HL-60/S4 treated with retinoic acid at 250 ng/mL for 4 days and 3 days (cell line): Measurements from ENCODE around the gene FLVCR2.

Experiments
- in situ Hi-C: fragments of 300-500 bp; cut with MboI; formaldehyde crosslinking; loops from 2 replicates; pipeline ENCODE4 v1.7.0; 2022; ENCODE audit warnings: low sequenced_read_pairs

Gene FLVCR2

DNA sequence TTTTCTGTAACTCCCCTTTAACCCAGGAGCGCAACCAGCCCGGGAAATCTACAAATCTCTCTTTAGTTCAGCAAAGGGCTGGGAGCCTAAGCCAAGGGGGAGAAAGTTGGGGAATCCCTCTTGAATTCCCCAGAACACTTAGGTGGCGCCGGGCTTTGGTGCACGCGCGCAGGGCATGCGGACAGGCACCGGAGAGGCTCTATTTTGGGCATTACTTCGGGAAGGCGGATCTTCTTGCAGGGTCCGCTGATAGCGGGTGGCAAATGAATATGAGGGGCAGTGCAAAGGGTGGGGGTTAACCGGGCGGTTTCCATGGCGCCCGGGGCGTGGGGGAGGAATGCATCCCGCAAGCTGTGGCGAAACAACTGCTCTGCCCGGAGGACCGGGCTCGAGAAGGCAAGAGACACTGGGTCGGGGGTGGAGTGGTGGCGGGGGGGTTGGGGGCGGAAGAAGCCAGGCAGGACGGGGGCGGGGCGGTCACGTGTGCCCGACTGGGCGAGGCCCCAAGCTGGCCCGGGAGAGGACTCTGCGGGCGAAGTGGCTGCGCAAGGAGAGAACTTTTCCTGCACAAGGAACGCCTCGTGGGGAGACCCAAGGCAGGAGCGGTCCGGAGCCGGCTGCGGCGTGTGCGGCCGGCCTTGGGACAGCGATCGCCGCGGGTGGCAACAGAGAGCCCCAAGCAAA lies at the start of gene FLVCR2:
Gene FLVCR2 (plus strand): TSS at position 519 of the 684 bp plus-strand sequence. CDS start 353 bp downstream, outside the sequence.
- in situ Hi-C loops: loop anchor here (10.0 kb wide), 1 partner anchor 77 kb away; no protein-coding TSS in a partner anchor

GRCh38 chr14:75531256-75531655 lies 47.2 kb upstream of the FLVCR2 start:
- in situ Hi-C loops: no loop called here

GRCh38 chr14:75531660-75532317 lies 46.6 kb upstream of the FLVCR2 start:
- in situ Hi-C loops: no loop called here

- in situ Hi-C loops: no loop called here
These were observed 44.4 kb upstream of the FLVCR2 start for GRCh38 chr14:75533791-75534555.

- in situ Hi-C loops: no loop called here
These were observed 43.1 kb upstream of the FLVCR2 start for GRCh38 chr14:75535164-75535898.

DNA sequence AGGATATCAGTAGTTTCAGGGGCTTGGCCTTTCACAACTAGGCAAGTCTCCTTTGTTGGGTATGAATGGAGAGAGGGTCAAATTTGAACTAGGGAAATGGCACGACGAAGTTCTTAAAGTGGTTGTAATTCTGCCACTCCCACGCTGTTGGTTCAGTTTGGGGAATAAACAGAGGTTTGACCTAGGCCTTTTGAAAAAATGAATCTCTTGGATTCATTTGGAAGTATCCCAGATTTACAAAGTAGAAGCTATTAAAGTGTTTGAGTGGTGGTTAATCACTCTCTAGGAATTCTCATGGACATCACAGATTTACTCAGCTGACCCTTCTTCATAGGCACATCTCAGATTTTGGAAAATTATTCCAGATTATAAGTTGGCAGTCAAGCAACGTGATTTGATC lies 41.3 kb upstream of the FLVCR2 start:
- in situ Hi-C loops: no loop called here

DNA sequence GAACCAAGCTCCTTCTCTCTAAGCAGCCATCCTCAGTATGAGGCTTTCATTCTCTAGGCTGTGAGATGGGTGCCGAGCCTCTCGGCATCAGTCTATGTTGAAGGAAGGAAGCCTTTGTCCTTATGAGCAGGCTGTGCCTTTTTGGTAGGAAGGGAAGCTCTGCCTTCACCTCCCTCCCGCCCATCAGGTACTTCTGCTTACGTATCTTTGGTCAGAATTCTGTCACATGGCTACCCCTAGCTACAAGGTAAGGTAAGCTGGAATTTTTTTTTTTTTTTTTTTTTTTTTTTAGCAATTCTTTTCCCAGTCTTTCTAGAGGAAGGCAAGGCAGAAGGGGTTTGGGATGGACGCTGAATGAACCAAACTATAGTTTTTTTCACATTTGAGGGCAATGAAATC lies 39.3 kb upstream of the FLVCR2 start:
- in situ Hi-C loops: no loop called here

DNA sequence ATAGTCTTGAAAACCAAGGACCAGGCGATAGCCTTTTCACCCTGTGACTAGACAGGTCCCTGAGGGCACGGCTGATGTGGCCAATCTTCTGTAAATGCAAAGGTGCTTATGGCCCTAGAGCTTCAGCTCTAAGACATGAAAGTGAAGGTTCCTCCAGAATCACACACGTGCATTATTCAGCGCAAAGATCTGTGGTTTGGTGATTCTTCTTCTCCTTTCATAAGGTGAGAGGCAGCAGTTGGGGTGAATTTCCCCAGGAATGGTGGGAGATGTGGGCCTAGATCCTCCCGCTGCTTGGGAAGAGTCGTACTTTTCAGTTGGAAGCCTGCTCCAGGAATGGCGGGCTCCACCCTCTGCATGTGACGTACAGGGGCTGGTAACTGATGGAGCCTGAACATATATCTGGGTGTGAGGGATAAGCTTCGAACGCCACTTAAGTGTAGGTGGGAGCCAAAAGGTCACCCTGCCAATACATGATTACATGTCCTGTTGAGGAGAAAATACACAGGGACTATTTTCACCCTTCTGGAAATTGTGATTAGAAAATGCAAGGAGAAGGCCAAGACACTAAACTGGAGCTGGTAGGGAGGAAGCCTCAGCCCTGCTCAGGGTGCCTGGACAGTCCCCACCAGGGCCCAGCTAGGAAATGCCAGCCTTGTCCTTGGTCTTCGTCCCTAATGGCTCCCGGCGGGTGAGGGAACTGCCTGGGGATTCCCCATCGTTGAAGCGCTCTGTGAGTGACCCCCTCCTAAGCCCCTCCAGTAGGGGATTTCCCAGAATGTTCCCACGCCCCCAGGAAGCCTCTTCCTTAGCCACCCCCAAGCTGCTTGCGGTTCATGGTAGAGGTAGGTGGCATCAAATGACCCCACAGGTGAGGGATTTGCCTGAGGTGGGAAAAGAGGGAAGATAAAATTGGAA lies 38.6 kb upstream of the FLVCR2 start:
- in situ Hi-C loops: no loop called here

DNA sequence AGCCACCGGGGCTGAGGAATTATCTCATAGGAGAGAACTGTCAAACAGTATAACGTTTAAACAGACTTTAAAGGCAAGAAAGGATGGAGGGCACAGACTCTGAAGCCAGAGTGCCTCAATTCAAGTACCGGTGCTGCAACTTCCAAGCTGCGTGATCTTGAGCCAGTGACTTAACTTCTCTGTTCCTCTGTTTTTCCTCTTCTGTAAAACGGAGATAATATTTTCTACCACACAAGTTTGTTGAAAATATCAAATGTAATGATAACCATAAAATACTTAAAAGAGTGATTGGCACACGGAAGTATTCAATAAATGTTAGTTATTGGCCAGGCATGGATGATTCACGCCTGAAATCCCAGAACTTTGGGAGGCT lies 38.0 kb upstream of the FLVCR2 start:
- in situ Hi-C loops: no loop called here

GRCh38 chr14:75542588-75543091 lies 35.8 kb upstream of the FLVCR2 start:
- in situ Hi-C loops: no loop called here

DNA sequence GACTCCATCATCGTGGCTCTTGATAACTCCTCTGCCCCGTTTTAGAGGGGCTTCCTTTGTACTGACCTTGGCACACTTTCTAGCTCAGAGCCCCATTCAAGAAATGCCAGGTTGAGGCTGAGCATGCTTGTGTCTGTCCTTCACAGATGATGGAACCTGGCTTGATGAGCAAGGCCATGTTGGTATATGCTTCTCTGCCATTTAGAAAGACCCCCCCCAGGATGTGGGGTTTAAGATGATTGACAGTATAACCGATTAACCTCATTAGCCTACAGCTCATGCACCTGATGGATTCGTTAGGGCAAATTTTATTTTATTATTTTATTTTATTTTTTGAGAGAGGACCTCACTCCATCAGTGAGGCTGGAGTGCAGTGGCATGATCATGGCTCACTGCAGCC lies 35.2 kb upstream of the FLVCR2 start:
- in situ Hi-C loops: no loop called here

DNA sequence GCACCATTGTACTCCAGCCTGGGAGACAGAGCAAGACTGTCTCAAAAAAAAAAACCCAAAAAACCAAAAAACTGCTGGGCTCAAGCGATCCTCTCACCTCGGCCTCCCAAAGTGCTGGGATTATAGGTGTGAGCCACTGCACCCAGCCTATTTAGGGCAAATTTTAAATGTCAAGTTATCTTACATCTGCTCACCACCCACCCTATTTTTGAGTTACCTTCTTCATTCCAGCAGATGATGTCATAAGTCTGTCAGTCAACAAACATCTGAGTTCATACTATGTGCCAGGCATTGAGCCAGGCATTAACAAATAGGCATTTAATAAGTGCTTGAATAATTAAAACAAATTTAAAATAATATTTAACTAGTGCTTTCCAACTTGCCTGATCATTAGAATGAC lies 34.6 kb upstream of the FLVCR2 start:
- in situ Hi-C loops: no loop called here

DNA sequence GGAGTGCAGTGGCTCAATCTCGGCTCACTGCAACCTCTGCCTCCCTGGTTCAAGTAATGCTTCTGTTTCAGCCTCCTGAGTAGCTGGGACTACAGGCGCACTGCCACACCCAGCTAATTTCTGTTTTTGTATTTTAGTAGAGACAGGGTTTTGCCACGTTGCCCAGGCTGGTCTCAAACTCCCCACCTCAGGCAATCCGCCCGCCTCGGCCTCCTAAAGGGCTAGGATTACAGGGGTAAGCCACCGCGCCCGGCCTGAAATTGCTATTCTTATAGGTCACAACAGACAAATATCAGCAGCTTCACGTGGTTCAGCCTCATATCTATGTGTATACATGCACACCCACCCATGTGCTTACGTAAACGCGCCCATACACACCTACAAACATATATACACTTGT lies 32.5 kb upstream of the FLVCR2 start:
- in situ Hi-C loops: no loop called here

GRCh38 chr14:75547552-75548250 lies 30.7 kb upstream of the FLVCR2 start:
- in situ Hi-C loops: no loop called here

GRCh38 chr14:75548544-75548943 lies 29.9 kb upstream of the FLVCR2 start:
- in situ Hi-C loops: no loop called here

DNA sequence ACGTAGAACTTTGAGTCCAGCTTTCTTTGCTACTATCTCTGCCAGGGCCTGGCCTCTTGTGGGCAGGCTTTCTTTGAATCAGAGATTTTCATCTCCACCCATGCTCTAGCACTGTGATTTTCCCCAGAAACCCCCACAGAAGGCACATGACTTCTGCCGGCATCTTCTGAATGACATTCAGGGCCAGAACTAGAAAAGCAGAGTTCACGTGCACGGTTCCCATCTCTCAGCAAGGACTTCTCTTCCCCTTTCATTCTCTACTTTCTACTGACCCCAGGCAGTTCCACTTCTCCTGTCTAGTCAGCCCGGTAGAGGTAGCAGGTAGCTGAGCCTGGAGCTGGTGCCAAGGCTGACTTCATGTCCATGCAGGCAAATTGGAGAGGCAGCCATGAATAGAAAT lies 29.3 kb upstream of the FLVCR2 start:
- in situ Hi-C loops: no loop called here

GRCh38 chr14:75551021-75551420 lies 27.4 kb upstream of the FLVCR2 start:
- in situ Hi-C loops: no loop called here

DNA sequence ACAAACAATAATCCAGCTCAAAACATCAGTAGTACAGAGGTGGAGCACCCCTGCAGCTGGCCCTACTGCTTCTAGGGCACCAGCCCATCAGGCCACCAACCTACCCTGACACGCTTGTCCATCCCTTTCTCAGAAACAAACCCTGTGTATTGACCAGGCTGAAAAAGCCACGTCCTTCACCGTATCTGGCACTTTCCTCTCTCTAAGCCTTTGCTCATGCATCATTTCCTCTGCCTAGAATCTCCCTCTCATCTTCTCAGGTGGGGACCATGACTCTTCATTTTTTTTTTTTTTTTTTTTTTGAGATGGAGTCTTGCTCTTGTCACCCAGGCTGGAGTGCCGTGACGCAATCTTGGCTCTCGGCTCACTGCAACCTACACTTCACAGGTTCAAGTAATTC lies 25.3 kb upstream of the FLVCR2 start:
- in situ Hi-C loops: no loop called here

DNA sequence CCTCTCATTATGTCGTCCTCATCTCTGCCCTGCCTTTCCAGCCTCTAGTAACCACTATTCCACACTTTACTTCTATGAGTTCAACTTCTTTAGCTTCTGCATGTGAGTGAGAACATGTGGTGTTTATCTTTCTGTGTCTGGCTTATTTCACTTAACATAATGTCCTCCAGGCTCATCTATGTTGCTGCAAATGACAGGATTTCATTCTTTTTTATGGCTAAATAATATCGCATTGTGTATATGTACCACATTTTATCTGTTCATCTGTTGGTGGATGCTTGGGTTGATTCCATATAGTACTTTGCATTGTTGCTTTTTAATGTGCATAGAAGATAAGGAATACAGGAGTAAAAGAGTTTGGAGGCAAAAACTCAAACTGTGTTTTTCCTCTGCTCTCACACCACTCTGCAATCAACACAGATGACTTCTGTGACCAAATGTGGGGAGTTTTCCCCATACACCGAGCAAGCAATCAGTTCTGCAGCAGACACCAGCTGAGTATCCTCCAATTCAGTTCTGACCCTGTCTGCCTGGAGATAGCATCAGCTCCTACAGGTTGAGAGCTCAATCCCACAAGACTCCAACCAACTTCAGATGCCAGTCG lies 24.6 kb upstream of the FLVCR2 start:
- in situ Hi-C loops: no loop called here
